K562 (cell line): Measurements from ENCODE around the gene LRCOL1. TPM values are rescaled to one million over a fixed set of nuclear protein-coding genes. Genes with fewer than 3 reads are reported as not detected.
A peak's percentile ranks its signal among the peaks of the same experiment; 100 is the strongest.

Experiments used
- BMI1 ChIP-seq: fragments of 150-350 bp; IDR thresholded peaks from 2 replicates; pipeline ENCODE4 v1.6.1; 2014; ENCODE audit warnings: low read length
- CTBP1 ChIP-seq: fragments of 450-650 bp; IDR thresholded peaks from 2 replicates; pipeline ENCODE4 v1.6.1; 2016; ENCODE audit warnings: borderline replicate concordance
- CTCF ChIP-seq, 3 experiments: IDR thresholded peaks in 2 of 3; conservative IDR thresholded peaks in 1 of 3; 2 replicates each; pipeline ENCODE4 v1.5.1; 2011 to 2012; ENCODE audit warnings: low read length in 3 of 3, mild to moderate bottlenecking in 3 of 3, control low read depth in 2 of 3, improper control_type of control experiment in 1 of 3, inconsistent platforms in 1 of 3, low read depth in 1 of 3, mixed read lengths in 1 of 3, moderate library complexity in 1 of 3; ENCODE audit not compliant: insufficient read depth in 2 of 3
- KLF16 ChIP-seq: IDR thresholded peaks from 2 replicates; pipeline ENCODE4 v1.6.1; 2016; ENCODE audit warnings: antibody characterized with exemption
- PHB2 ChIP-seq: fragments of 450-650 bp; IDR thresholded peaks from 2 replicates; pipeline ENCODE4 v1.6.1; 2017; ENCODE audit warnings: low read depth
- RBM15 ChIP-seq: fragments of 200-400 bp; formaldehyde crosslinking; IDR thresholded peaks from 2 replicates; pipeline ENCODE4 v1.6.1; 2018; ENCODE audit warnings: mild to moderate bottlenecking, low read length, moderate library complexity; ENCODE audit not compliant: insufficient read depth
- XRCC5 ChIP-seq: fragments of 200-400 bp; formaldehyde crosslinking; IDR thresholded peaks from 2 replicates; pipeline ENCODE4 v1.6.1; 2017; ENCODE audit warnings: low read depth, mild to moderate bottlenecking, low read length
- ZFX ChIP-seq: sonication (generic); formaldehyde crosslinking; IDR thresholded peaks from 2 replicates; pipeline ENCODE4 v1.8.0; 2022; ENCODE audit warnings: mild to moderate bottlenecking, missing genetic modification reagents, moderate library complexity
- ZKSCAN1 ChIP-seq: fragments of 150-350 bp; IDR thresholded peaks from 2 replicates; pipeline ENCODE4 v1.6.1; 2016; ENCODE audit warnings: low read depth, low read length
- ZNF121 ChIP-seq: sonication (generic); formaldehyde crosslinking; conservative IDR thresholded peaks from 2 replicates; pipeline ENCODE4 v1.8.0; 2022; ENCODE audit warnings: missing genetic modification reagents
- ZNF77 ChIP-seq: fragments of 250-450 bp; sonication (Bioruptor Pico); IDR thresholded peaks from 2 replicates; pipeline ENCODE4 v1.5.0; 2020
- polyA plus RNA-seq, 8 experiments: library from polyadenylated mRNA; depleted of rRNA in 4 of 8; stranded (reverse) in 5 of 8; unstranded in 3 of 8; fragments of >200 nt; fragmentation: Nextera tagmentation in 2 of 8; fragmentation: Illumina TruSeq in 1 of 8; extraction: Ambion mirVana in 2 of 8; extraction: Trizol in 1 of 8; gene quantifications; 2 replicates each; pipeline versions ENCODE4 v1.2.1 to v1.2.3, GENCODE V29; 2011 to 2014; ENCODE audit warnings: inconsistent platforms in 1 of 8, missing spikeins in 1 of 8
- total RNA-seq, 7 experiments: library from RNA; depleted of rRNA in 6 of 7; stranded (reverse); fragments of >200 nt in 6 of 7; fragmentation: Illumina TruSeq in 2 of 7; extraction: Trizol in 2 of 7; gene quantifications; 2 replicates each; pipeline versions ENCODE4 v1.2.1 to v1.2.3, GENCODE V29; 2011 to 2021; ENCODE audit warnings: low replicate concordance in 1 of 7
- TF ChIP-seq, protein P1 (sequence below): fragments of 450-650 bp; IDR thresholded peaks from 2 replicates; pipeline ENCODE4 v1.6.1; 2016; ENCODE audit warnings: borderline replicate concordance

LRCOL1 gene
- total and polyA plus RNA-seq, 9 of the 15 experiments (the other 6 are each of a cell fraction or from before 2014, with no cell fraction given) = not detected

DNA sequence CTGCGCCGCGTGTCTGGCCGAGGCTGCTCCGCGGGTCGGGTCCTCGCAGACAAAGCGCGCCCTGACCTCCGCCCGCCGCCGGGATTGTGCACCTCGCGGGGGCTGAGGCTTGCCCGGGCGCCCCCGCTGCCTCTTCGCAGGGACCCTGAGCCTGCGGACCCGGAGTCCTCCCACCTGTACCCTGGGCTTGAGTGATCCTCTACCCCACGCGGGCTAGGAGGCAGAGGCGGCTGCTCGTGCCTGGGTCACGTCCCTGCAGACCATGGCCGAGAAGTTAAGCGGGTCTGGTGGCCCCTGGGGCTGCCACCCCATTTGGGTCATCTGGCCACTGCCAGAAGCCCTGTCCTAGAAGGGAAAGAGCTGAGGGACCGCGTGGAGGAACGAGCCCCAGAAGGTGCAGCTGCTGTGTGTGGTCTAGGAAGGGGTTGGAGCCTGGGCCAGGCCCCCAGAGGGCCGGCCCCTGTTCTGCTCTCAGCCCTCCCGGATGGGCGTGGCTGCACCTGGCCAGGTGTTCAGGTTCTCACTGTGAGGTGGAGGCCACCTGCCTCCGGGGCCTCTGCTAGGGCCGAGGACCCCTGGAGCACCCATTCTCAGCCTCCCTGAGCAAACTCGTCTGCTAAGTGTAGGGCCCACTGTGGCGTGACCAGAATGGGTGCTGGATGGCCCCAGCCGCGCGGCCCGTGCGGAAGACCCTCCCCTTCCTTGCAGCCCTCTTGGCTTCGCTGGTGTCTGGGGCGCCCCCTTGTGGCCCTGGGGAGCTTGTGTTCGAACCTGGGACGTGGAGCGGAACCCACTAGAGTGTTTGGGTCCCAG is 49.6 kb downstream of the LRCOL1 start (continued):
- TF ChIP-seq CTCF (IDR thresholded peaks at IDR 0.05 in 2 of 3, conservative IDR thresholded peaks at IDR 0.05 in 1 of 3; ENCODE audit: insufficient read depth in 2 of 3, low read depth in 1 of 3, low read length in 3 of 3) = peak; percentile 71 to 86 (median 76)
- peak; percentile 2; the same call in 1 of the 2 replicates for TF ChIP-seq ZNF121
- peak; percentile 65; the same call in 1 of the 2 replicates for TF ChIP-seq CTBP1
- TF ChIP-seq, protein P1, sequence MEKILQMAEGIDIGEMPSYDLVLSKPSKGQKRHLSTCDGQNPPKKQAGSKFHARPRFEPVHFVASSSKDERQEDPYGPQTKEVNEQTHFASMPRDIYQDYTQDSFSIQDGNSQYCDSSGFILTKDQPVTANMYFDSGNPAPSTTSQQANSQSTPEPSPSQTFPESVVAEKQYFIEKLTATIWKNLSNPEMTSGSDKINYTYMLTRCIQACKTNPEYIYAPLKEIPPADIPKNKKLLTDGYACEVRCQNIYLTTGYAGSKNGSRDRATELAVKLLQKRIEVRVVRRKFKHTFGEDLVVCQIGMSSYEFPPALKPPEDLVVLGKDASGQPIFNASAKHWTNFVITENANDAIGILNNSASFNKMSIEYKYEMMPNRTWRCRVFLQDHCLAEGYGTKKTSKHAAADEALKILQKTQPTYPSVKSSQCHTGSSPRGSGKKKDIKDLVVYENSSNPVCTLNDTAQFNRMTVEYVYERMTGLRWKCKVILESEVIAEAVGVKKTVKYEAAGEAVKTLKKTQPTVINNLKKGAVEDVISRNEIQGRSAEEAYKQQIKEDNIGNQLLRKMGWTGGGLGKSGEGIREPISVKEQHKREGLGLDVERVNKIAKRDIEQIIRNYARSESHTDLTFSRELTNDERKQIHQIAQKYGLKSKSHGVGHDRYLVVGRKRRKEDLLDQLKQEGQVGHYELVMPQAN = peak; percentile 38; the same call in 1 of the 2 replicates
- TF ChIP-seq ZFX (CRISPR knock-in tag) = 0 out of 2 replicates have a peak, but pooled peaks have one; percentile 23
- no peak for TF ChIP-seq ZNF77 (CRISPR knock-in tag)
- no peak for TF ChIP-seq PHB2
- no peak for TF ChIP-seq RBM15
- no peak for TF ChIP-seq ZKSCAN1
- no peak for TF ChIP-seq BMI1
- TF ChIP-seq KLF16 = 0 out of 2 replicates have a peak, but pooled peaks have one; percentile 8
- peak; percentile 88 for TF ChIP-seq XRCC5
